ENCODE measurements around the gene GDPD4. TPM values are rescaled to one million over a fixed set of nuclear protein-coding genes. Genes with fewer than 3 reads are reported as not detected.

GDPD4 gene
- polyA plus RNA-seq, 12 donors = 0.22 to 1.5 (median 0.30) TPM; not detected in 3

DNA sequence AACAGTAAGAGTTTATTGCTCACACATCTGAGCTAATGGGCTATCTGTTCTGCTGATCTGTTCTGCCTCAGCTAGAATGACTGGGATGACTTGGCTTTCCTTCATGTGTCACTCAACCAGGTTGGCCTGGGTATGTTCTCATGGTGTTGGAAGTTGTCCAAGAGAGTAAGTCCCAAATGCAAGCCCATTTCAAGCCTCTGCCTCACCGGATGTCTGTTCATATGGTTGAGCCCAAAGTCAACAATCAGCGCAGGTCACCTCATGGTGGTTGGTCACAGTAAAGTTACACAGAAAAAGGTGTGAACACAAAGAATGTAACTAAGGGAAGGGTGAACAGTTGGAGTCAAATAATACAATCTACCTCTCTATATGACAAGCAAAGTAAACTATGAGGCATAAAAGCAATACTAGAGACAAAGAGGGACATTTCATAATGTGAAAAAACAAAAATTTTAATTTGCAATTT is 1.9 kb downstream of the GDPD4 start:
- no peak for DNase-seq

DNA sequence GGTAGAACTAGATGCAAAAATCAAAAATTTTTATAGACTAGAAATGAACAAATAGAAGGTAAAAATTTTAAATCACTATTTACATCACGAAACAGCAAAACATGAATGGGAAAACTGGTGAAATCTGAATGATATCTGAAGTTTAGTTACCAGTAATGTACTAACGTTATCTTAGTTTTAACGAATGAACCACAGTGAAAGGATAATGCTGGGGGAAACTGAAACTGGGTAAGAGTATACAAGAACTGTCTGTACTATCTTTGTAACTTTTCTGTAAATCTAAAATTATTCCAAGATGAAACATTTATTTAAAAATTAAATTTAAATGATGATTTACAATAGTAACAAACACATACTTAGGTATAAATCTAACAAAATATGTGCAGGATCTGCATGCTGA is 7.4 kb downstream of the GDPD4 start:
- DNase-seq = no peak

DNA sequence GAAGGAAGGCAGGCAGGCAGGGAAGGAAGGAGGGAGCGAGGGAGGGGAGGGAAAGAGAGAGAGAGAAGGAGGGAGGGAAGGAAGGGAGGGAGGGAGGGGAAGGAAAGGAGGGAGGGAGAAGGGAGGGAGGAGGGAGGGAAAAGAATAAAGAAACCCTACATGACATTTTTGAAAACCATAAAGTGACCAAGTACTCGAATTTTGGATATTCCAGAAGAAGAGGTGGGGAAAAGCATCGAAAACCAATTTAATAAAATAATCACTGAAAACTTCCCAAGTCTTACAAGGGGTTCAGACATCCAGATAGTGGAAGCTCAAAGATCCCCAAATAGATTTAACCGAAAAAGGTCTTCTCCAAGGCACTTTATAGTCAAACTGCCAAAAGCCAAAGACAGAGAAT is 11.7 kb downstream of the GDPD4 start:
- DNase-seq = no peak

DNA sequence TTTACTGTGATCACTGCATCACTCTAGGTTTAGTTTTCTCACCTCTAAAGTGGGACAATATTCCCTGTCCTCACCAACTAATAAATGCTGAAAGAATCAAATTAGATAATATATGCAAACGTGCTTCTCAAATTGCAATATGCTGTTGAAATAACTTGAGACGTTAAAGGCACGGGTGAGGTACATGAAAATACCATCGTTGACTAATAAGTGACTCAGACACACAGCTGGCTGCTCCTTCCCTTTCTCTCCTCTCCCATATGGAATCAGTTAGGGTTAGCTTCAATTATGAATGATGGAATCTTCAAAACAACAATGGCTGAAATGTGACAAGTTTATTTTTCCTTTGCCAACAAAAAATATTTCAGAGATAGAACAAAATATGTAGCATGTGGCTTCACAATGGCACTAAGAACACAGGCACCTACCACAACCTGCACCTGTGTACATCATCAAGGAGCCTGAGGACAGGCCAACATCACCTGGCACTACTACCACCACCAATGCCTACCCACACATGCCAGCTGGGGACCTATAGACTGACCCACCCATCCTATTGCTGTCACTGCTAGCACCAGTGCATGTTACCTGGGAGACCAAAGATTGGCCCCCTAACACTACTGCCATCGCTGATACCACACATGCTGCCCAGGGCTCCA is 13.7 kb downstream of the GDPD4 start:
- DNase-seq = no peak

DNA sequence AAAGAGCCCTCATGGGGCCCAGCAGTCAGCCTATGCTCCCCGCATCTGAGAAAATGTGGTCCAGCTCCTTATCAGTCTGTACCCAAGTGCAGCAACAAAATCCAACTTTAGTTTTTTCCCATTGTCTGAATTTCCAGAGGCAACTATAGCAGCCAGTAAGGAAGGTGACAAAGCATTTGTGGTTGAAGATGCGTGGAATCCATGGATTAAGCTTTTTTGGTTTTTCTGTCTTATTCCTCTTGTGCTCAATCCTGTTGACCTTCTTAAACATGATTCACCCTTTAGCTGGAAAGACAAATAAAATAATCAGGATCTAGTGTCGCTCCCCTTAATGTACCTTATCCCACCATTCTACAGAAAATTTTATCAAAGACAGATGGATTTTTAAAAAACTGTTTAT is 14.3 kb downstream of the GDPD4 start:
- DNase-seq = no peak

DNA sequence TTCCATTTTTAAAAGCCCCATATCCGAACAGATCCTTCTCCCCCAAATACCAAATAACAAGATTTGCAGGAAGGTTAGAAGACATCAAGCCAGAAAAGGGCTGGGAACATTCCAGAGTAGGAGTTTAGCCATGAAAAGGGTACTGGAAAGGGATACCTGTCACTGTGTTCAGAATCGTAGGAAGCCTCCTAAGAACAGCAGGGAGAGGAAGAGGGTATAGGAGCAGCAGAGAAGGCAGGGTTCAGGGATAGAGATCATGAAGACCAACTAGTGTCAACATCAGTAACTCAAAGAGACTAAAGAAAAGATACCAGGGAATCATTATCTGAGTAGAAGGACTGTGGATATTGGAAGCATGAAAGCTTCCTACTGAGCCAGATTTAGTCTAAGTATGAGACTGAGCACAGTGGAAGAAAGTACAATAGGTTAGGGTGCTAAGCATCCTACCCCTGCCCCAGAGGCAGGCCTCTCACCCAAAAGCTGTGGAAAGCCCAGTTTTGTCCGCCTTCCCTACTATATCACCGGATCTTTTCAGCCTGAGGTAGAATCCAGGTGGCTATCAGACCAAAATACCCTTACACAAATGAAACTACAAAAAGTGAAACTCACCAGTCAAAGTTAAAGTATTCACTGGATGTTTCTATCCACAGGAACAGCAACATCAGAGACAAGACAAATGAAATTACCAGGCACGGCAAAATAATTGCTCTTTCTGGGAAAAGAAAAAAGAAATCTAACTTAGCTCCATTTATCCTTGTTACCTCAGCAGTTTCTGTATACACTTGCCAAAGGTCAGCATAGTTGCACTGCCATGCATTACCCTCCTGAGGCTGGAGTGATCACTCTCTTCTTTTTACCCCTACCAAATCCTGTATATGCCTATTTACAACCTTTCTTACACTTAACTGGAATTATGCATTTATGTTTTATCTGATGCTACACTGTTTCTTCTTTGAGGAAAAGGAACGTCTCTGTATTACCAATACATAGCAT is 16.7 kb downstream of the GDPD4 start:
- DNase-seq = no peak

DNA sequence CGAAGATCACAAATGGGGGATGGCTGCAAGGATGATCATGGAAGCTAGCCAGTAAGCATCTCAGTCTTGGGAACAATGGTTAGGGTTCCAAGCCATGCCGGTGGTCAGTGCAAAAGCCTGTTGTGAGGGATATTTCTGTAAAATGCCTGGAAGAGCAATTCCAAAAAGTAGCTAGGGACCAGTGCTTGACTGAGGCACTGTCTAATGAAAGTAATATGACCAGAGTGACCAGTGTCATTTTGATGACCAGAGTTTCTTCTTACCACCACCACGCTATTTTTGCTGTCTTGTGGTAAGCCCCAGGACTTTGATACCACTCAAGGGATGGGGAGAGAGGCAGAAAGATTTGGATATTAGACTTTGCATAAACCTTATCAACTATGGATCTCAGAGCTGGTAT is 18.4 kb downstream of the GDPD4 start:
- no peak for DNase-seq

DNA sequence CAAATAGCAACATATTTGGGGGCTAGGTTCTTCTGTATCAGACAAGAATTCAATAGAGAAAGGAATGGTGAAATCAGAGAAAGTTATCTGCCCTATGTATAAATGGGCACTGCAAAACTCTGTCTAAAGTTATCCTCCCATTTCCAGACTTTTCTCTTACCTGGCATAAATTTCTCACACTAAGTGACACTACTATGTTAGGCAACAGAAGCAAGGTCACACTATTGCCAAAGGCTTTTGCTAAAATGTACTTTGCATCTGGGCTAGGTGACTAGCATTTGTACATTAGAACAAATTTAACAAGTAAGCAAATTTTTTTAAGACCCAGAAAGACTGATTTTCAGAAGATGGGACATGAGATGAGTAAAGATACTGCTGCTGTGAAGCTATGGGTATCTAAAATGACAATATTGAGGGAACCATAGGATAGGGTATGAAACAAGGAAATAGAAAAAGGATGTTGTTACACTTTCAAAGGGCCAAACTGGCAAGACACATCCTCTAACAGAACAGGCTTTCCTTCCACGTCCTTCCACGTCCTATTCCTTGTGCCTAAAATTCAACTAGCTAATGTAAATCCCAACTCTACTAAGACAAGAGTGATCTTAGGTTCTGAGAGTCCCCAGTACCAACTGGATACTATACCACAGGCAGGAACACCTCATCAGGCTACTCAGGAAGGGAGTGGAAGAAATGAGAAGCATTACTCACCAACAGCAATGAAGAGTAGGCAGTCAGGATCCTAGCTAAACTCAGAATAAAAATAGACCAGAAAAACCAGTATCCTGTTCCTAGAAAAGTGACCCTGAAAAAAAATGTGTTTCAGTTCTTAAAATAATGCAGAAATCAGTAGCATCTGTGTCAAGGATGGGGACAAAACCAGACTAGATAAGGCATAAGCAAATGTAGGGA is 22.6 kb downstream of the GDPD4 start:
- no peak for DNase-seq

DNA sequence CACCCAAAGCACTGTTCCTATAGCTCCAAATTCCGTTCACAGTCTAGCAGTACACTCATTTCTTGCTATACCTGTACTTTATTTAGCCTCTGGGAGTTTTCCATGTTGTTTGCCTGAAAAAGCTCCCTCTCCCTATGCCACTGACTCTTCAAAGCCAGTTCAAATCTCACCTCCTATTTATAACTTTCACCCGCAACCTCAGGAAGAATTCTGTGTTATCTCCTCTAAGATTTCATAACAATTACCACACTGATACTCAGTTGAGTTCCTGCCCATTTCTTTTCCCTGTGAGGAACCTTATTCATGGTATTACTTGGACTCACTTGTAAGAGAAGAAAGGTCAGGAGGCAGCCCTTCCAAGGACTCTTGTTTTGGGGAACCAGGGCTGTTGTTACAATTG is 25.2 kb downstream of the GDPD4 start:
- no peak for DNase-seq

DNA sequence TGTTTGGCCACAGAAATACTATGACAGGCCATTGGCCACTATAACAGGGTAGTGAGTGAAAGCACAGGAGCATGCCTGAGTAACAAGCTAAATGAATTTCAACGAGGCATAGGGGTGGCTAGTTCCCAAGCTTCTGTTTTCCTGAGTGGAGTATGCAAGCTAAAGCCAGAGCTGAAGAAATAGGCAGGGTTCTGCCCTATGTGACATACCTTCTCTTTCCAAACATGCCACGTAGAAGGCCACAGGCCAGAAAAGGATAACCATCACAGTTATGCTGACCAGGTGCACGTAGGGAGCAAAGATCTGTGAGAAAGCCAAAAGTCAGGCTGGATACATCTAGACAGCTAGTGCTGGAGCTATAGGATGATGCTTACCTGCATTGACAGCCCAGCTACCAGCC is 30.6 kb downstream of the GDPD4 start:
- DNase-seq = no peak

DNA sequence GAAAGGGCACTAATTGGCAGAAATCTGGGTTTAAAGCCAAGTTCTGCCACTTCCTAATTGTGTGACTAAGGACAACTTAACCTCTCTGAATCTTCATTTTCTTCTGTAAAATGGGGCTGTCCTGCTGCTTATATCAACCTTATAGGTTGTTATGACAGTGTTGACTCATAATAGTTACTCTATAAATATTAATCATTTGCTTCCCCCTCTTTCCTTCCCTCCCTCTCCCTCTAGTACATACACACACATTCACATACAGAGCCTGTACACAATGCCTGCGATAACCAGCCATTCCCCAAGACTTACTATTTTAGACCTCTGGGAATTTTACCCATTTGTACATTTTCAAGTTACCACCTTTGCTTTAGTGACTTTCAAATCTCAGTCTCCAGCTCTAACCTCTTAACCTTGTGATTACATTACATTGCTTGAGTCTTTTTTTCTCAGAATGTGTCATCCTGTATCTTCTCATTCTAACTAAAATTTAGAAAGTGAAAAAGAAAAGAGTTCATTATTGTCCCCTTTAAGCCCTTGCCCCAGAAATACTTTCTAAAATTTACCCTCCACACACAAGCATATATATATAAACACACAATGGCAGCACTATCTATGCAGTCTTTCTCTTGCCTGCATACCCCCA is 31.9 kb downstream of the GDPD4 start:
- no peak for DNase-seq

DNA sequence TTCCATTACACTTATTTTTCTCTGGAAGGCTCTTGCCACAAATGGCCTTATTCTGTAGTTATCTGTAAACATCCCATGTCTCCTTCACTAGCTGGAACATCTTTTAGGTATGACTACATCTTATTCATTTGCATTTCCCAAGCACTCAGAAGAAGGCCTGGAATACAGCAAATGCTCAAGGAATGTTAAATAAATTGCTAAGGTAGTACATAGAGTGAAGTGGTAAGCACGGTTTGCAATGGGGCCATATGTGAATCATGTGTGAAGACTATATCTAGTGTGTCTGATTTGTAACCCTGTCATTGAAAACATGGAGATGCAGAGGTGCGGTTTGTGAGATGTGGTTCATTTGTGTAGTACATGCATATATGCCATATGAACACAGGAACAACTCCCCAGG is 33.5 kb downstream of the GDPD4 start:
- no peak for DNase-seq

DNA sequence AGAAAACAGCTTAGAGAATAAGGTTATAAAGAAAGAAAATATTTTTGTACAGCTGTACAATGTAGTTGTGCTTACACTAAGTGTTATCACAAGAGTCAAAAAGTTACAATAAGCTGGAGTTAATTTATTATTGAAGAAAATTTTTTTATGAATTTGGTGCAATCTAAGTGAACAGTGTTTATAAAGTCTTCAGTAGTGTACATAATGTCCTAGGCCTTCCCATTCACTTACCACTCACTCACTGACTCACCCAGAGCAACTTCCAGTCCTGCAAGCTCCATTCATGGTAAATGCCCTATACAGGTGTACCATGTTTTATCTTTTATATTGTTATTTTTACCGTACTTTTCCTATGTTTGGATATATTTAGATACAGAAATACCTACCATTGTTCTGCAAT is 34.7 kb downstream of the GDPD4 start:
- no peak for DNase-seq

DNA sequence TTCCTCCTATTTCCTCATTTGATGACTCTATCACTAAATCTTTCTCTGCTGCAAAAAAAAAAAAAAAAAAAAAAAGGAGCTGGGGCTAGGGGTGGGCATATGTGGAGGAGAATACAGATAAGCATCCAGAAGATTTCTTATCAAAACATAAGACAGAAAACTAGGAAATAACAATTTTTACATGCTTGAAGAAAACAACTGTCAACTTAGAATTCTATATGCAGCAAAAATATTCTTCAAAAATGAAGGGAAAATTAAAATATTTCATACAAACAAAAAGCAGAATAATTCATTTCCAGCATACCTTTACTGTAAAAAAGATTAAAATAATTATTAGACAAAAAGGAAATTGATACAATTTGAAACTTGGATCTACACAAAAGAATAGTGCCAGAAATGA is 38.7 kb downstream of the GDPD4 start:
- DNase-seq = no peak

DNA sequence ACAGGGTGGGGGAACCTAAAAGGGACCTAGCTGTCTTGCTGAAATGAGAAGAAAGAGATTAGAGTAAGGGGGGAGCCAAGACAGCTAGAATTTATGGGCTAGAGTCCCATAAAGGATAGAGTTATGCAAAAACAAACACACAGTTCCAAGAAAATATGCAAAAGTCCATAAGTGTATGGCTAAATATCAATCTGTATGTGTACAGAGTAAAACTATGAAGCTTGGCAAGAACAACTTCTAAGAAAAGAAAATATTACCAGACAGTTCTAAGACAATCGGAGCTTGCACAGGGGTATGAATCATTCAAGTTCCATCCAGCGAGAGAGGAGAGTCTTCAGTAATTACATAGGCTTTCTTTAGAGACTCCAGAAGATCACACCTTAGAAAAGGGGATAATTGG is 41.8 kb downstream of the GDPD4 start:
- DNase-seq = peak; percentile 22

DNA sequence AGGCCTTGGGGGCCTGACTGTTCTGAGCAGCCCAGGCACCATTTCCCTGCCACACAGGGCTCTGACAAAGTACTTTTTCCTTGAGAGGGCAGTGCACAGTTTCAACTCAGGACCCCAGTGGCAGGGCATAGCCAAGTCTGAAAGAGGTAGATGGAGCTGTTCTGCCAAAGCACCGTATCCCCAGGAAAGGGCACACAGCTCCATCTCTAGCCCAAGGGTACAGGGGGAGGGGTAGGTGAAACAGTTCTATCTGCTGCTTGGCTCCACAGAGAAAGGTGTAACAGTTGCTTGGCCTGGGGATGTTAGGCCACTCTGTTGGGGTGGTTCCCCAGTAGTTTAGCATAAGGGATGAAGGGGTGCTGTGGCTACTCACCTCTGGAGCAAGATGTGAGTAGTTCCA is 47.8 kb downstream of the GDPD4 start:
- no peak for DNase-seq

DNA sequence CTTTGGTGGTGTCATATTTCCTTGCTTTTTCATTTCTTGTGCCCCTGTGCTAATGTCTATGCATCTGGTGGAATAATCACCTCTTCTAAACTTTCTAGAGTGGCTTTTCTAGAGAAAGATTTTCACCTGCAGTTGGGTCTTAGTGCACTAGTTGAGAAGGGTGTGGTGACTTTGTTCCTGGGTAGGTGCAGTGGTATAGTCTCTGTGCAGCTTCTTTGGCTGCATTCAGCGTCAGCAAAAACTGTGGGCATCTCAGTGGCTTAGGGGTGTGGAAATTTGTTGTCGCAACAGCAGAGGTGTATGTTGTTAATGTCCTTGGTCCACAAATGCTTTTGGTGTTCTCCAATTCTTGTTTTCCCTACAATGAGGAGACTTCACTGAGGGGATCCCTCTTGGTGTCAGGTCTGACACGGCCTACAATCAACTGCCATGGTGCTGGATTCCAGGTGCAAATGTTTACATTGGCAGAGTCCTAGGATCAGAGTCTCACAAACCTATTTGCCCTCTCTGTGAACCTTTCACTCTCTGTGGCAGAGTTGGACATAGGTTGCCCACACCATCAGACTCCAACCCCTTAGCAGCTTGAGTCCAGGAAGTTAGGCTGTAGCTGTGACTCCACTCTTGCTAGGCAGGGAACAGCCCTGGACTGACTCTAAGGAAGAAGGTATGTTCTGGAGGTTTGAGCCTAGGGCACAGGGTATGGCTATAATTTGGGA is 48.8 kb downstream of the GDPD4 start:
- no peak for DNase-seq

DNA sequence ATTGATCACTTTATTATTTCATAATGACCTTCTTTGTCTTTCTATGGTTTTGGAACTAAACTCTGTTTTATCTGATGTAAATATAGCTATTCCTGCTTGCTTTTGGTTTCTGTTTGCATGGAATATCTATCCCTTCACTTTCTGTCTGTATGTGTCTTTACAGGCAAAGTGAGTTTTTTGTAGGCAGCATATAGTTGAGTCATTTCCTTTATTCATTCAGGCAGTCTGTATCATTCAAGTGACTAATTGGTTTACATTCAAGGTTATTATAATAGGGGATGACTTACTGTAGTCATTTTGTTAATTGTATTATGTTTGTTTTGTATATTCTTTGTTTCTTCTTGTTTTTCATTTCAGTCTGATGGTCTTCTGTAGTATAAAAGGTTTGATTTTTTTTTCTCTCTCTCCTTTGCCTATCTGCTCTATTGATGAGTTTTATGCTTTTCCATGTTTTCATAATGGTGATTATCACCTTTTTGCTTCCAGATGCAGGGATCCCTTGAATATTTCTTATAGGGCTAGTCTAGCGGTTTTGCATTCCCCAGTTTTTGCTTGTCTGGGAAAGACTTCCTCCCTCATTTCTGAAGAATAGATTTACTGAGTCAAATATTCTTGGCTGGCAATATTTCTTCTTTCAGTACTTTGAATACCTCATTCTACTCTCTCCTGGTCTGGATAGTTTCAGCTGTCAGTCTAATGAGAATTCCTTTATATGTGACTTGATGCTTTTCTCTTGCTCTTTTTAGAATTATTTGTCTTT is 50.4 kb downstream of the GDPD4 start:
- no peak for DNase-seq

DNA sequence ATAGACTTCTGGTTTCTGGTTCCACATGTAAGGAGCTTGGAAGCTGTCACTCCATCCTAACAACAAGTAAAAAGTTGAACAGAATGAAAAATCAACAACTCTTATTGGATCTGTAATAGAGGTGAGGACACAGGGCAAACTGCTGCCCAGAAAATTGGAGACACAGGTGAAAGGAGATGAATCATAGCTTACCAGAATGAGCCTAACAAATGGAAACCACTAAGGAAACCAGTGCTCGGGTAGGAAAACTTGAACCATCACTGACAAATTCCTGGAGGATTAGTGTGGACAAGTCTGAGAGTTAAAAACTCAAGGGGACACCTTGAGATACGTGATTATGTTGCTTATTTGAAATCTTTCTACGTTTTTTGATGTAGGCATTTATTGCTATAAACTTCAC is 52.1 kb downstream of the GDPD4 start:
- no peak for DNase-seq
